OCI-LY3 (cell line): Measurements from ENCODE around the gene DCC.
A peak's percentile ranks its signal among the peaks of the same experiment; 100 is the strongest.

Experiments used
- H2AFZ ChIP-seq: fragments of 200-600, 300-600 bp; shearing (Covaris generic); 2 replicates; pipeline ENCODE4 v1.6.0; 2014; ENCODE audit warnings: antibody characterized with exemption, low read depth, low read length
- H3K27ac ChIP-seq: fragments of 200-600, 300-600 bp; sonication (generic); 2 replicates; pipeline ENCODE4 v1.5.1; 2014; ENCODE audit warnings: mild to moderate bottlenecking, low read length, moderate library complexity, mixed read lengths
- H3K27me3 ChIP-seq: fragments of 200-600, 300-600 bp; sonication (generic); 2 replicates; pipeline ENCODE4 v1.6.1; 2014; ENCODE audit warnings: low read depth, low read length, mixed read lengths
- H3K36me3 ChIP-seq: fragments of 200-600, 300-600 bp; sonication (generic); replicated peaks from 2 replicates; pipeline ENCODE3; 2014; ENCODE audit warnings: low read depth, low read length, mixed read lengths
- H3K4me1 ChIP-seq: fragments of 300-600, 200-600 bp; sonication (generic); 2 replicates; pipeline ENCODE4 v1.6.1; 2014; ENCODE audit warnings: low read length, mixed read lengths
- H3K4me2 ChIP-seq: fragments of 200-600, 300-600 bp; sonication (generic); 2 replicates; pipeline ENCODE4 v1.6.1; 2014; ENCODE audit warnings: low read length, mixed read lengths
- H3K4me3 ChIP-seq: fragments of 300-600, 200-600 bp; sonication (generic); 2 replicates; pipeline ENCODE4 v1.5.1; 2014; ENCODE audit warnings: antibody characterized with exemption, mild to moderate bottlenecking, low read length, moderate library complexity
- H3K79me2 ChIP-seq: fragments of 300-600, 200-600 bp; shearing (Covaris generic); 2 replicates; pipeline ENCODE4 v1.6.1; 2014; ENCODE audit warnings: mild to moderate bottlenecking, low read length, mixed read lengths
- H3K9ac ChIP-seq: fragments of 300-600, 200-600 bp; shearing (Covaris generic); 2 replicates; pipeline ENCODE4 v1.6.0; 2014; ENCODE audit warnings: mild to moderate bottlenecking, low read length, moderate library complexity
- H3K9me3 ChIP-seq: fragments of 200-600, 300-600 bp; shearing (Covaris generic); 2 replicates; pipeline ENCODE4 v1.6.1; 2014; ENCODE audit warnings: low read length, mixed read lengths; ENCODE audit not compliant: insufficient read depth
- H4K20me1 ChIP-seq: fragments of 200-600, 300-600 bp; sonication (generic); 2 replicates; pipeline ENCODE4 v1.6.1; 2016; ENCODE audit warnings: low read length, mixed read lengths; ENCODE audit not compliant: insufficient read depth
- CTCF ChIP-seq: fragments of 200-600, 300-600 bp; sonication (generic); IDR thresholded peaks from 2 replicates; pipeline ENCODE4 v1.5.1; 2014; ENCODE audit warnings: antibody characterized with exemption, low read length, low read depth
- EZH2phosphoT487 ChIP-seq: fragments of 200-600 bp; shearing (Covaris generic); IDR thresholded peaks from 2 replicates; pipeline ENCODE4 v1.6.1; 2018; ENCODE audit warnings: antibody characterized with exemption, mixed run types, low read depth

The DCC gene

GRCh38 chr18:52504589-52504988 lies 164.6 kb downstream of the DCC start:
- no peak overlapping the region for H3K4me2 ChIP-seq
- no peak for TF ChIP-seq EZH2phosphoT487
- no peak for TF ChIP-seq CTCF
- no peak overlapping the region for H3K4me3 ChIP-seq
- no peaks in the 10 kb centered on the region for H3K9me3 ChIP-seq
- no peak overlapping the region for H3K9ac ChIP-seq
- no peak overlapping the region for H2AFZ ChIP-seq
- no peak overlapping the region for H3K27ac ChIP-seq
- no peaks in the 10 kb centered on the region for H3K36me3 ChIP-seq
- no peaks in the 10 kb centered on the region for H3K4me1 ChIP-seq
- no peaks in the 10 kb centered on the region for H4K20me1 ChIP-seq
- no peaks in the 10 kb centered on the region for H3K79me2 ChIP-seq
- no peaks in the 10 kb centered on the region for H3K27me3 ChIP-seq

DNA sequence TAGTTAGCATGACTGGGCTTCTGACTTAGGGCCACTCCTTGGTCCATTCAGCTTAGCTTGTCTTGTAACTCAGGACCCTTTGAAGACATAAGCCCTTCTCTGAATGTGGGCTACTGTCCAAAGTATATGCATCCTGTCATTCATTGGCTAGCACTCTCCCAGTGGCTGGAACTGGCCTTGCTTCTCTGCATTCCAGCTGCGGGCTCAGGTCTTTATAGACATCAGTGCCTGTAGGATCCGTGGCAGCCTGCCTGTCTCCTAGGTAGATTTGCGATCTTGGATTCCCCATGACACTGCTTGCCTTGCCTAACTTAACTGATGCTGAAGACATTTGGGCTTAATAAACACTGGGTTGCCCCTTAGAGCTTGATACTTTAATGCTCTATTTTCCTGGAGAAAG lies 170.1 kb downstream of the DCC start:
- TF ChIP-seq CTCF (no peak), EZH2phosphoT487 (no peak)

GRCh38 chr18:52518086-52518485 lies 178.1 kb downstream of the DCC start:
- H3K9ac ChIP-seq, result no peak overlapping the region
- no peak overlapping the region for H3K4me3 ChIP-seq
- H4K20me1 ChIP-seq, result no peaks in the 10 kb centered on the region
- no peak overlapping the region; the same call in 1 of the 2 replicates for H2AFZ ChIP-seq
- TF ChIP-seq CTCF (no peak), EZH2phosphoT487 (no peak)
- peaks cover 7% of the 10 kb centered on the region; the same call in 1 of the 2 replicates for H3K4me1 ChIP-seq
- H3K79me2 ChIP-seq, result no peaks in the 10 kb centered on the region
- H3K27me3 ChIP-seq, result no peaks in the 10 kb centered on the region
- H3K9me3 ChIP-seq, result no peaks in the 10 kb centered on the region
- H3K36me3 ChIP-seq, result no peaks in the 10 kb centered on the region
- H3K4me2 ChIP-seq, result peak overlapping the region; percentile 10; the same call in 1 of the 2 replicates
- no peak overlapping the region for H3K27ac ChIP-seq

More for the DNA sequence above, 170.1 kb downstream of the DCC start:
- Histone ChIP-seq H3K36me3 (no peaks in the 10 kb centered on the region), H3K4me1 (no peaks in the 10 kb centered on the region), H3K27me3 (no peaks in the 10 kb centered on the region), H4K20me1 (no peaks in the 10 kb centered on the region), H3K4me2 (no peak overlapping the region), H3K4me3 (no peak overlapping the region), H3K79me2 (no peaks in the 10 kb centered on the region), H3K9me3 (no peaks in the 10 kb centered on the region), H3K9ac (no peak overlapping the region), H3K27ac (no peak overlapping the region), H2AFZ (no peak overlapping the region)

GRCh38 chr18:52519021-52519420 lies 179.0 kb downstream of the DCC start:
- Histone ChIP-seq H2AFZ (no peak overlapping the region), H3K4me1 (peaks cover 7% of the 10 kb centered on the region; the same call in 1 of the 2 replicates), H3K4me2 (no peak overlapping the region; the same call in 1 of the 2 replicates), H4K20me1 (no peaks in the 10 kb centered on the region), H3K36me3 (no peaks in the 10 kb centered on the region), H3K9ac (no peak overlapping the region), H3K27ac (no peak overlapping the region), H3K9me3 (no peaks in the 10 kb centered on the region), H3K4me3 (no peak overlapping the region), H3K79me2 (no peaks in the 10 kb centered on the region), H3K27me3 (no peaks in the 10 kb centered on the region)
- TF ChIP-seq CTCF (no peak), EZH2phosphoT487 (no peak)
